HG02642 (cell line): Measurements from ENCODE around the gene USP50.
"Not testable (repeated sequence)": the region's sequence is repeated elsewhere in the genome, so short reads cannot be mapped to it uniquely, and the experiment has no call there.

Source experiments
- ATAC-seq: cut with Tn5 transposase; IDR thresholded peaks from one replicate; pipeline ENCODE4 v1.9.1; 2021; ENCODE audit warnings: mild to moderate bottlenecking; ENCODE audit not compliant: unreplicated experiment, poor library complexity

USP50 gene

GRCh38 chr15:50546566-50546965, at the start of gene USP50:
Gene USP50, minus strand, starts transcription at chr15:50546666. Its CDS starts 141 bp downstream, at chr15:50546525.
- ATAC-seq = no peak

DNA sequence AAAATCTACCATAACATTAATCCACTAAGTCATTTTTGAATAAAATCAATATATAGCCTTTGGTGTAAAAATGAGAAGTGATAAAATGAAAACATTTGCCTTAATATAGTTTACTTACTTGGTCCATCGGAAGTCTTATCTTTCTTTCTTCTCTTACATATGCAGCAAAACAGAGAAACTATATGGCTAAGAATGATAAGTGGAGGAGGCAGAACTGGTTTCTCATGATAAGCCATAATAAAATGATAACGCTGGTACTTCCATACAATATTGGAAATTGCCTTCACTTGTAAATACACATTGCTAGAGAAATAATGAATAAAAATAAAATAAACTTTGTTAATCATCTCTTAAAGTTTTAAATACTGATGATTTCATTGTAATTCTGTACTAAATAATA, 47.8 kb upstream of the USP50 start:
- ATAC-seq = no peak

GRCh38 chr15:50593761-50594160, 47.3 kb upstream of the USP50 start:
- no peak for ATAC-seq

- no peak for ATAC-seq
These were observed 43.8 kb upstream of the USP50 start for GRCh38 chr15:50590288-50590687.

- no peak for ATAC-seq
These were observed 31.0 kb upstream of the USP50 start for GRCh38 chr15:50577492-50577891.

DNA sequence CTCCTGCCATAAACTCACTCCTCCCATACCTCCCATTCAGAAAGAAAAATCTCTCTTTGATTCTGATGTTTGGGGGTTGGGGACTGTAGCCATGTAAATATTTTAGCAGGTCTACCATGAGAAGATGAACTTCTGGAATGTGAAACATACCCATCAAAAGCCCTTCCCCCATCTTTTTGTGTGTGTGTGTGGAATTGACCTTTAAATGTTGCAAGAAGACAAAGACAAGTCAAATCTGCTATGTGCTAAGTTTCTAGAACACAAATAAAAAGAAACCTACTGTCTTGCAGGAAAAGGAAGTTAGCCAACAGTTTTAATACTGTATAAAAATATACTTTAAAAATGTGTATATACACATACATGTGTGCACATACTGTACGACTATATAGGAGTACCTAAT, 29.7 kb upstream of the USP50 start:
- no peak for ATAC-seq

GRCh38 chr15:50573842-50574241, 27.4 kb upstream of the USP50 start:
- not testable (repeated sequence) for ATAC-seq

GRCh38 chr15:50563756-50564155, 17.3 kb upstream of the USP50 start:
- no peak for ATAC-seq

- no peak for ATAC-seq
These were observed 16.5 kb upstream of the USP50 start for GRCh38 chr15:50562735-50563640.

DNA sequence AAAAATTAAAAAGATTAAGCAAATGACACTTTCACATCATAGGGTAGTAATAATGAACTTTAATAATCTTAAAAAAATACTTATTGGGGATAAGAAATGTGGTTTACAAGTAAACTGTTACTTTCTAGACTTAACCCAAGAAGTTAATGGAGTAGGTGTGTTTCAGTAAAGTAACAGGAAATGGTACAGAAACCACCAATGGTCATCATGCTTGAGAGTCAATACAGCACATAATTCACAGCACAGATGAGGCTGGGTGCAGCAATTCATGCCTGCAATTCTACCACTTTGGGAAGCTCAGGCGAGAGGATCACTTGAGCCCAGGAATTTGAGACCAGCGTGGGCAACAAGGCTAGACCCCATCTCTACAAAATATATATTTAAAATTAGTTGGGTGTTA, 11.5 kb upstream of the USP50 start:
- no peak for ATAC-seq

- ATAC-seq = no peak
These were observed 10.3 kb upstream of the USP50 start for GRCh38 chr15:50556642-50557371.

- ATAC-seq = no peak
These were observed 5.8 kb upstream of the USP50 start for GRCh38 chr15:50552238-50552637.

- no peak for ATAC-seq
These were observed 2.9 kb upstream of the USP50 start for GRCh38 chr15:50549326-50549725.

- ATAC-seq = no peak
These were observed 2.1 kb downstream of the USP50 start for GRCh38 chr15:50544368-50544767.

GRCh38 chr15:50543556-50543955, 2.9 kb downstream of the USP50 start:
- ATAC-seq = no peak

- ATAC-seq = no peak
These were observed 3.6 kb downstream of the USP50 start for GRCh38 chr15:50542887-50543210.

DNA sequence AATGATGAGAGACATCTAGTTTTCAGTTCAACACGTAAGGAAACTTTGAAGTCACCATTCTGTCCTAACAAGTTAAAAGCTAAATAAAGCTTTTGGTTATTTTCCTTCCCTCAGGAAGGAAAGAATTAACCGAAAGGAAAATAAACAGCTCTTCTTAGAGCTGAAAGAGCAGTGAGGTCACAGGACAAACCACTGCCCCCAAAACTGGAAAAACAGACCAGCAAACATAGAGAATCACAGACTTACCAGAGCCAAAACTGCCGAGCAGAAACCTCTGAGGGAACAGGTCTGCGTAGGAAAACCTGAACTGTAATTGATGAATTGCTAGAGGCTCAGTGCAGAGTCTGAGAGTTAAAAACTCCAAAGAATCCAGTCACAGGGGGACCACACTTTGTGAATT, 14.7 kb downstream of the USP50 start:
- ATAC-seq = no peak

GRCh38 chr15:50531163-50531562, 15.3 kb downstream of the USP50 start:
- ATAC-seq = no peak

GRCh38 chr15:50523851-50524251, 22.6 kb downstream of the USP50 start:
- no peak for ATAC-seq

DNA sequence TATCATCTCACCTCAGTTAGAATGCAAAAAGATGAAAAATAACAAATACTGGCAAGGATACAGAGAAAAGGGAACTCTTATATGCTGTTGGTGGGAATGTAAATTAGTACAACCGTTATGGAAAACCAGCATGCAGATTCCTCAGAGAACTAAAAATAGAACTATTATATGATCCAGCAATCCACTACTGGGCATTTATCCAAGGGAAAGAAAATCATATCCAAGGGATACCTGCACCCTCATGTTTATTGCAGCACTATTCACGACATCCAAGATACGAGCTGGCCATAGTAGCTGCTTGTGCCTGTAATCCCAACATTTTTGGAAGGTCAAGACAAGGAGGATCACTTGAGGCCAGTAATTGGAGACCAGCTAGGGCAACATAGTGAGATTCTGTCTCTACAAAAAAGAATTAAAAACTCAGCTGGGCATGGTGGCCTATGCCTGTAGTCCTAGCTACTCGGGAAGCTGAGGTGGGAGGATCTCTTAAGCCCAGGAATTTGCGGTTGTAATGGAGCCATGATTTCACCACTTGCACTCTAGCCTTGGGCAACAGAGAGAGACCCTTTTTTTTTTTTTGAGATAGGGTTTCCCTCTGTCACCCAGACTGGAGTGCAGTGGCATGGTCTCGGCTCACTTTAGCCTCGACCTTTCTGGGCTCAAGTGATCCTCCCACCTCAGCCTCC, 26.6 kb downstream of the USP50 start:
- no peak for ATAC-seq

DNA sequence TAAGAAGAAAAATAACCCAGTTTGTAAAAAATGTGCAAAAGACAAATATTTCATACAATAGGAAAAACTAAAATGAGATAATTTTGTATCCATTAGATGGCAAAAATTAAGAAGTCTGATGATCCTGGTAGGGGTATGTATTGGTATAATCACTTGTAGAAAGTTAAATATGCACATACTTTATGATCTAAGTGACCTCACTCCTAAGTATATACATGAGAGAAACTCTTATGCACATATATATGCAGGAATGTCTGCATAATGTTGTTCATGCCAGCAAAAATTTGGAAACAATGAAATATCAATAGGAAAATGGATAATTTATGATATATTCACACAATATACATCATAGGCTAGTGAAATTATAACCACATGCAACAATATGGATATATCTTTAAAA, 33.5 kb downstream of the USP50 start:
- no peak for ATAC-seq
